Neural cell (in vitro differentiated cells): ENCODE measurements around the gene COG5. TPM values are rescaled to one million over a fixed set of nuclear protein-coding genes. Genes with fewer than 3 reads are reported as not detected.

Experiments
- H2AFZ ChIP-seq: fragments of 200-600, 300-800 bp; sonication (generic), shearing (Covaris generic); 2 replicates; pipeline ENCODE4 v1.6.0; 2014; ENCODE audit warnings: low read depth, mild to moderate bottlenecking, antibody characterized with exemption, low read length, moderate library complexity
- H3F3A ChIP-seq: fragments of 200-600 bp; shearing (Covaris generic); 2 replicates; pipeline ENCODE4 v1.6.1; 2016; ENCODE audit warnings: mild to moderate bottlenecking, moderate library complexity, mixed read lengths, antibody characterized with exemption, low read length; ENCODE audit not compliant: insufficient read depth, poor library complexity, severe bottlenecking
- H3K27ac ChIP-seq: fragments of 200-600, 300-800 bp; sonication (generic), shearing (Covaris generic); 2 replicates; pipeline ENCODE4 v1.5.1; 2014; ENCODE audit warnings: mild to moderate bottlenecking, low read length, moderate library complexity
- H3K27me3 ChIP-seq: fragments of 300-800, 200-600 bp; sonication (generic), shearing (Covaris generic); 2 replicates; pipeline ENCODE4 v1.6.0; 2014; ENCODE audit warnings: mild to moderate bottlenecking, low read depth, low read length, moderate library complexity; ENCODE audit not compliant: insufficient read depth
- H3K36me3 ChIP-seq: fragments of 300-800, 200-600 bp; sonication (generic), shearing (Covaris generic); 2 replicates; pipeline ENCODE4 v1.5.1; 2014; ENCODE audit warnings: mild to moderate bottlenecking, antibody characterized with exemption, low read length, moderate library complexity; ENCODE audit not compliant: insufficient read depth
- H3K4me2 ChIP-seq: fragments of 300-800, 200-600 bp; sonication (generic), shearing (Covaris generic); 2 replicates; pipeline ENCODE4 v1.6.0; 2014; ENCODE audit warnings: mild to moderate bottlenecking, low read length
- H3K4me3 ChIP-seq: fragments of 300-800, 200-600 bp; sonication (generic), shearing (Covaris generic); 2 replicates; pipeline ENCODE4 v1.5.1; 2014; ENCODE audit warnings: mild to moderate bottlenecking, low read length, moderate library complexity
- H3K79me2 ChIP-seq: fragments of 200-600 bp; shearing (Covaris generic); replicated peaks from 2 replicates; pipeline ENCODE4 v1.6.0; 2014; ENCODE audit warnings: mild to moderate bottlenecking, low read length, moderate library complexity; ENCODE audit not compliant: insufficient read depth
- H3K9ac ChIP-seq: fragments of 300-800, 200-600 bp; sonication (generic), shearing (Covaris generic); 2 replicates; pipeline ENCODE4 v1.6.1; 2016; ENCODE audit warnings: mild to moderate bottlenecking, low read length, mixed read lengths
- H3K9me2 ChIP-seq: fragments of 200-600 bp; shearing (Covaris generic); 2 replicates; pipeline ENCODE4 v1.6.1; 2016; ENCODE audit warnings: mild to moderate bottlenecking, low read length, mixed read lengths; ENCODE audit not compliant: insufficient read depth
- H3K9me3 ChIP-seq: fragments of 200-600, 300-800 bp; sonication (generic), shearing (Covaris generic); 2 replicates; pipeline ENCODE4 v1.6.1; 2016; ENCODE audit warnings: mild to moderate bottlenecking, mixed run types, low read length, moderate library complexity, mixed read lengths
- H4K20me1 ChIP-seq: fragments of 200-600 bp; shearing (Covaris generic); 2 replicates; pipeline ENCODE4 v1.6.1; 2016; ENCODE audit warnings: mild to moderate bottlenecking, mixed run types; ENCODE audit not compliant: insufficient read depth
- EP300 ChIP-seq: fragments of 450-650 bp; conservative IDR thresholded peaks from 2 replicates; pipeline ENCODE4 v1.6.1; 2014; ENCODE audit warnings: antibody characterized with exemption, mild to moderate bottlenecking, moderate library complexity; ENCODE audit not compliant: poor library complexity, severe bottlenecking
- EZH2 ChIP-seq: fragments of 200-600, 300-800 bp; shearing (Covaris generic), sonication (generic); IDR thresholded peaks from 2 replicates; pipeline ENCODE4 v1.6.1; 2014; ENCODE audit warnings: antibody characterized with exemption, low read length, borderline replicate concordance, mild to moderate bottlenecking; ENCODE audit not compliant: insufficient read depth, poor library complexity, severe bottlenecking
- MXI1 ChIP-seq: fragments of 450-650 bp; conservative IDR thresholded peaks from 2 replicates; pipeline ENCODE4 v1.6.1; 2014; ENCODE audit warnings: antibody characterized with exemption, mild to moderate bottlenecking; ENCODE audit not compliant: poor library complexity, severe bottlenecking
- POLR2AphosphoS5 ChIP-seq: IDR thresholded peaks from 2 replicates; pipeline ENCODE4 v1.6.1; 2012
- RAD21 ChIP-seq: fragments of 450-650 bp; conservative IDR thresholded peaks from 2 replicates; pipeline ENCODE4 v1.6.1; 2014; ENCODE audit warnings: antibody characterized with exemption, mild to moderate bottlenecking, moderate library complexity
- SMC3 ChIP-seq: fragments of 450-650 bp; conservative IDR thresholded peaks from 2 replicates; pipeline ENCODE4 v1.6.1; 2014; ENCODE audit warnings: antibody characterized with exemption, mild to moderate bottlenecking, moderate library complexity; ENCODE audit not compliant: poor library complexity
- TAF1 ChIP-seq: IDR thresholded peaks from 2 replicates; pipeline ENCODE4 v1.6.1; 2012; ENCODE audit warnings: low read depth
- polyA plus RNA-seq: library from polyadenylated mRNA; depleted of rRNA; stranded (reverse); fragments of >200 nt; gene quantifications from 2 replicates; pipeline ENCODE4 v1.2.3, GENCODE V29; 2014
- TF ChIP-seq, protein P1 (sequence below): fragments of 450-650 bp; IDR thresholded peaks from 2 replicates; pipeline ENCODE4 v1.5.1; 2014; ENCODE audit warnings: antibody characterized with exemption, mild to moderate bottlenecking, moderate library complexity; ENCODE audit not compliant: poor library complexity, severe bottlenecking
- TF ChIP-seq, protein P2 (sequence below): IDR thresholded peaks from 2 replicates; pipeline ENCODE4 v1.6.1; 2012; ENCODE audit warnings: borderline replicate concordance

Gene COG5
- polyA plus RNA-seq, 1 donor from 2014 or later: 13.3 TPM

DNA sequence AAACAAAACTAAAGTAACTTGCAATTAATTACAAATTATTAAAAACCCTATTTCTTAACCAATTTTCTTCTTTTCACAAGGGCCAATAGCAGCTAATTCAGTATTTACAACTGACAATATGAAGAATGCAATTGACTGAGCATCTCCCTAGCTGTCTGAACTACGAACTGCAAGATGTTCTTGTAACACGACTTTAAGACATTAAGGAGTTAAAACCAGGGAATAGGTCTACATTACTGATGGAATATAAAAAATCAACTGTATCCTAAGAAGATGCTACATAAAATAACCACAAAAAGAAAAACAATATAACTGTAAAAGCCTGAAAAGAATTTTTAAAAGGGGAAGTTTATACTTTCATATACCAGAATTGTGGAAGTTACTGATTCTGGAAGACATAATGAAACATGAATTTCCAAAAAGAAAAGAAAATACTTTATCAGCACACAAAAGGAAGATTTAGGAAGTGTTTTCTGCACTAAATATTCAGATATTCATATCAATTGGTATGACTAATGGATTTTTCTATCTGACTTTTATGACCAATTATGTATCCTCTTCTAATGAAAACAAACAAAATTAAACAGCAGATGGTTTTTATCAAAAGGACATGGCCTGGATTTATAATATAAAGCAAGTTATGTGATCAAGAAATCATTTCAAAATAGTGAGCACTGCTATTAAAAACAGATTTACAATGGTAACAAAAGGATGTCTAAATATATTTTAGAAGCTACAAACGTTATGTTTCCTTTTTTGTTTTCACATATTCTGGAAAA is 92.2 kb downstream of the COG5 start:
- Histone ChIP-seq H3K4me2 (peak overlapping the region; percentile 72), H3K79me2 (peaks cover 19% of the 10 kb centered on the region), H3K9me3 (no peaks in the 10 kb centered on the region), H3K27me3 (no peaks in the 10 kb centered on the region), H3K4me3 (peak overlapping the region; percentile 66), H3K9ac (peak overlapping the region; percentile 63), H3K36me3 (no peaks in the 10 kb centered on the region), H3F3A (no peaks in the 10 kb centered on the region), H4K20me1 (no peaks in the 10 kb centered on the region), H3K27ac (no peak overlapping the region), H2AFZ (no peak overlapping the region), H3K9me2 (no peaks in the 10 kb centered on the region)
- no peak for TF ChIP-seq MXI1
- no peak for TF ChIP-seq POLR2AphosphoS5
- no peak for TF ChIP-seq SMC3
- TF ChIP-seq RAD21: no peak
- TF ChIP-seq EZH2: no peak
- TF ChIP-seq, protein P1, sequence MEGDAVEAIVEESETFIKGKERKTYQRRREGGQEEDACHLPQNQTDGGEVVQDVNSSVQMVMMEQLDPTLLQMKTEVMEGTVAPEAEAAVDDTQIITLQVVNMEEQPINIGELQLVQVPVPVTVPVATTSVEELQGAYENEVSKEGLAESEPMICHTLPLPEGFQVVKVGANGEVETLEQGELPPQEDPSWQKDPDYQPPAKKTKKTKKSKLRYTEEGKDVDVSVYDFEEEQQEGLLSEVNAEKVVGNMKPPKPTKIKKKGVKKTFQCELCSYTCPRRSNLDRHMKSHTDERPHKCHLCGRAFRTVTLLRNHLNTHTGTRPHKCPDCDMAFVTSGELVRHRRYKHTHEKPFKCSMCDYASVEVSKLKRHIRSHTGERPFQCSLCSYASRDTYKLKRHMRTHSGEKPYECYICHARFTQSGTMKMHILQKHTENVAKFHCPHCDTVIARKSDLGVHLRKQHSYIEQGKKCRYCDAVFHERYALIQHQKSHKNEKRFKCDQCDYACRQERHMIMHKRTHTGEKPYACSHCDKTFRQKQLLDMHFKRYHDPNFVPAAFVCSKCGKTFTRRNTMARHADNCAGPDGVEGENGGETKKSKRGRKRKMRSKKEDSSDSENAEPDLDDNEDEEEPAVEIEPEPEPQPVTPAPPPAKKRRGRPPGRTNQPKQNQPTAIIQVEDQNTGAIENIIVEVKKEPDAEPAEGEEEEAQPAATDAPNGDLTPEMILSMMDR: no peak
- no peak for TF ChIP-seq EP300
- no peak for TF ChIP-seq TAF1
- TF ChIP-seq, protein P2, sequence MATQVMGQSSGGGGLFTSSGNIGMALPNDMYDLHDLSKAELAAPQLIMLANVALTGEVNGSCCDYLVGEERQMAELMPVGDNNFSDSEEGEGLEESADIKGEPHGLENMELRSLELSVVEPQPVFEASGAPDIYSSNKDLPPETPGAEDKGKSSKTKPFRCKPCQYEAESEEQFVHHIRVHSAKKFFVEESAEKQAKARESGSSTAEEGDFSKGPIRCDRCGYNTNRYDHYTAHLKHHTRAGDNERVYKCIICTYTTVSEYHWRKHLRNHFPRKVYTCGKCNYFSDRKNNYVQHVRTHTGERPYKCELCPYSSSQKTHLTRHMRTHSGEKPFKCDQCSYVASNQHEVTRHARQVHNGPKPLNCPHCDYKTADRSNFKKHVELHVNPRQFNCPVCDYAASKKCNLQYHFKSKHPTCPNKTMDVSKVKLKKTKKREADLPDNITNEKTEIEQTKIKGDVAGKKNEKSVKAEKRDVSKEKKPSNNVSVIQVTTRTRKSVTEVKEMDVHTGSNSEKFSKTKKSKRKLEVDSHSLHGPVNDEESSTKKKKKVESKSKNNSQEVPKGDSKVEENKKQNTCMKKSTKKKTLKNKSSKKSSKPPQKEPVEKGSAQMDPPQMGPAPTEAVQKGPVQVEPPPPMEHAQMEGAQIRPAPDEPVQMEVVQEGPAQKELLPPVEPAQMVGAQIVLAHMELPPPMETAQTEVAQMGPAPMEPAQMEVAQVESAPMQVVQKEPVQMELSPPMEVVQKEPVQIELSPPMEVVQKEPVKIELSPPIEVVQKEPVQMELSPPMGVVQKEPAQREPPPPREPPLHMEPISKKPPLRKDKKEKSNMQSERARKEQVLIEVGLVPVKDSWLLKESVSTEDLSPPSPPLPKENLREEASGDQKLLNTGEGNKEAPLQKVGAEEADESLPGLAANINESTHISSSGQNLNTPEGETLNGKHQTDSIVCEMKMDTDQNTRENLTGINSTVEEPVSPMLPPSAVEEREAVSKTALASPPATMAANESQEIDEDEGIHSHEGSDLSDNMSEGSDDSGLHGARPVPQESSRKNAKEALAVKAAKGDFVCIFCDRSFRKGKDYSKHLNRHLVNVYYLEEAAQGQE: no peak

DNA sequence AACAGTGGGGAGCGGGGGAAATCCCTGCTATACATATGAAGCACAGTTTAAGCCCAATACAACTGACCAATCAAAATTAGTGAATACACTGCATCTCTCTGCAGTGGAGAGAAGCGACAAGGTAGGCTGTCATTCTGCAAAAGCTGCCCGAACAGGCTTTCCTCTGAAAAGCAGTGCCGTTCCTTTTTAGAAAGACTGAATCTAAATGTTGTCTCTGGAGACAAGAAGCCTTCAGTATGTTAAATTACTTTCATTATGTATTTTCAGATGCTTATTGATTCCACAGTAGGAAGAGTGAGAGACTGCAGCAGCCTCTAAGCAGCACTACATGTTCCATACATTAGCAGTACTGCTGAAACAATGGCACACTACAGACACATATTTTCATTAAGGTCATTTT is 93.8 kb downstream of the COG5 start, which contains the start of gene GPR22:
TSS of gene GPR22 (plus strand) at position 129 of the 400 bp plus-strand sequence. CDS start 4,004 bp downstream, outside the sequence.
- Histone ChIP-seq H3K79me2 (peaks cover 19% of the 10 kb centered on the region), H3K36me3 (no peaks in the 10 kb centered on the region), H3K9me2 (no peaks in the 10 kb centered on the region), H2AFZ (peak within 1 kb of the TSS; percentile 16), H3K4me3 (peak within 1 kb of the TSS; percentile 66), H3K4me2 (peak within 1 kb of the TSS; percentile 72), H3K27ac (peak within 1 kb of the TSS; percentile 78), H3F3A (no peaks in the 10 kb centered on the region), H3K9me3 (no peaks in the 10 kb centered on the region), H3K9ac (peak within 1 kb of the TSS; percentile 63), H3K27me3 (no peaks in the 10 kb centered on the region), H4K20me1 (no peaks in the 10 kb centered on the region)
- TF ChIP-seq POLR2AphosphoS5 (peak; percentile 60), MXI1 (no peak), EP300 (peak; percentile 45), RAD21 (no peak), SMC3 (no peak), EZH2 (no peak), TAF1 (no peak)
- TF ChIP-seq, protein P2: peak; percentile 46
